GM12878 (cell line): ENCODE results near the gene WWC2. TPM values are rescaled to one million over a fixed set of nuclear protein-coding genes. Genes with fewer than 3 reads are reported as not detected.

ENCODE experiments used
- POLR2A ChIP-seq: IDR thresholded peaks from 2 replicates; pipeline ENCODE4 v1.6.1; 2011; ENCODE audit warnings: low read depth, mild to moderate bottlenecking, low read length
- polyA plus RNA-seq, 11 experiments: library from polyadenylated mRNA; depleted of rRNA in 4 of 11; unstranded in 6 of 11; stranded (reverse) in 5 of 11; fragments of >200 nt; fragmentation: Nextera tagmentation in 4 of 11; fragmentation: Illumina TruSeq in 1 of 11; extraction: Ambion mirVana in 4 of 11; extraction: Trizol in 1 of 11; gene quantifications; 1 replicate in 1 of 11; 2 replicates in 10 of 11; pipeline versions ENCODE4 v1.2.1 to v1.2.3, GENCODE V29; 2011 to 2016; ENCODE audit warnings: inconsistent platforms in 2 of 11, missing spikeins in 2 of 11, low read depth in 1 of 11
- total RNA-seq, 4 experiments: library from RNA; depleted of rRNA in 3 of 4; stranded (reverse); fragments of >200 nt in 3 of 4; fragmentation: Illumina TruSeq in 1 of 4; extraction: Trizol in 1 of 4; gene quantifications; 2 replicates each; pipeline versions ENCODE4 v1.2.1 to v1.2.3, GENCODE V29; 2013 to 2021
- TF ChIP-seq, protein P1 (sequence below): fragments of 450-650 bp; formaldehyde crosslinking; IDR thresholded peaks from 2 replicates; pipeline ENCODE4 v1.5.0; 2022; ENCODE audit warnings: mild to moderate bottlenecking, missing genetic modification characterization
- TF ChIP-seq, protein P2 (sequence below): IDR thresholded peaks from 2 replicates; pipeline ENCODE4 v1.6.1; 2012; ENCODE audit warnings: low read depth, low read length, improper control_type of control experiment
- TF ChIP-seq, protein P3 (sequence below): fragments of 450-650 bp; IDR thresholded peaks from 2 replicates; pipeline ENCODE4 v1.6.1; 2017; ENCODE audit warnings: mild to moderate bottlenecking, moderate library complexity
- TF ChIP-seq, protein P4 (sequence below): fragments of 450-650 bp; IDR thresholded peaks from 2 replicates; pipeline ENCODE4 v1.6.1; 2018; ENCODE audit warnings: mild to moderate bottlenecking, low read depth, moderate library complexity; ENCODE audit not compliant: partially characterized antibody

The WWC2 gene
- total and polyA plus RNA-seq, 10 of the 15 experiments (the other 5 are each of a cell fraction or from before 2014, with no cell fraction given), result 0.02 to 0.72 (median 0.06) TPM; not detected in 3

DNA sequence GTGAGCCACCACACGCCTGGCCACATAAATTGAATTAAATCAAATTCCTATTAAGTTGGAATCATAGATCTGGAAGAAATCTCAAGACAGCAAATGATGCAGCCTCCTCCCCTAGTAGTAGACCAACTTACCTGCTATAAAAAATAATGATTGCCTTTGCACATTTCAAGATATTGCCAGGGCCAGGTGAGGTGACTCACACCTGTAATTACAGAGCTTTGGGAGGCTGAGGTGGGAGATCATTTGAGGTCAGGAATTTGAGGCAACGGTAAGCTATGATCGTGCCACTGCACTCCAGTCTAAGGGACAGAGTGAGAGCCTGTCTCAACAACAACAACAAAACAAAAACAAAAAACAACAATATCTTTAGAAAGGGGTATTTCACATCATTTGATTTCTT is 17.0 kb upstream of the WWC2 start (continued):
- TF ChIP-seq, protein P1, sequence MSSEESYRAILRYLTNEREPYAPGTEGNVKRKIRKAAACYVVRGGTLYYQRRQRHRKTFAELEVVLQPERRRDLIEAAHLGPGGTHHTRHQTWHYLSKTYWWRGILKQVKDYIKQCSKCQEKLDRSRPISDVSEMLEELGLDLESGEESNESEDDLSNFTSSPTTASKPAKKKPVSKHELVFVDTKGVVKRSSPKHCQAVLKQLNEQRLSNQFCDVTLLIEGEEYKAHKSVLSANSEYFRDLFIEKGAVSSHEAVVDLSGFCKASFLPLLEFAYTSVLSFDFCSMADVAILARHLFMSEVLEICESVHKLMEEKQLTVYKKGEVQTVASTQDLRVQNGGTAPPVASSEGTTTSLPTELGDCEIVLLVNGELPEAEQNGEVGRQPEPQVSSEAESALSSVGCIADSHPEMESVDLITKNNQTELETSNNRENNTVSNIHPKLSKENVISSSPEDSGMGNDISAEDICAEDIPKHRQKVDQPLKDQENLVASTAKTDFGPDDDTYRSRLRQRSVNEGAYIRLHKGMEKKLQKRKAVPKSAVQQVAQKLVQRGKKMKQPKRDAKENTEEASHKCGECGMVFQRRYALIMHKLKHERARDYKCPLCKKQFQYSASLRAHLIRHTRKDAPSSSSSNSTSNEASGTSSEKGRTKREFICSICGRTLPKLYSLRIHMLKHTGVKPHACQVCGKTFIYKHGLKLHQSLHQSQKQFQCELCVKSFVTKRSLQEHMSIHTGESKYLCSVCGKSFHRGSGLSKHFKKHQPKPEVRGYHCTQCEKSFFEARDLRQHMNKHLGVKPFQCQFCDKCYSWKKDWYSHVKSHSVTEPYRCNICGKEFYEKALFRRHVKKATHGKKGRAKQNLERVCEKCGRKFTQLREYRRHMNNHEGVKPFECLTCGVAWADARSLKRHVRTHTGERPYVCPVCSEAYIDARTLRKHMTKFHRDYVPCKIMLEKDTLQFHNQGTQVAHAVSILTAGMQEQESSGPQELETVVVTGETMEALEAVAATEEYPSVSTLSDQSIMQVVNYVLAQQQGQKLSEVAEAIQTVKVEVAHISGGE (CRISPR knock-in tag), result no peak
- TF ChIP-seq, protein P2, sequence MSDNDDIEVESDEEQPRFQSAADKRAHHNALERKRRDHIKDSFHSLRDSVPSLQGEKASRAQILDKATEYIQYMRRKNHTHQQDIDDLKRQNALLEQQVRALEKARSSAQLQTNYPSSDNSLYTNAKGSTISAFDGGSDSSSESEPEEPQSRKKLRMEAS, result no peak
- TF ChIP-seq, protein P3, sequence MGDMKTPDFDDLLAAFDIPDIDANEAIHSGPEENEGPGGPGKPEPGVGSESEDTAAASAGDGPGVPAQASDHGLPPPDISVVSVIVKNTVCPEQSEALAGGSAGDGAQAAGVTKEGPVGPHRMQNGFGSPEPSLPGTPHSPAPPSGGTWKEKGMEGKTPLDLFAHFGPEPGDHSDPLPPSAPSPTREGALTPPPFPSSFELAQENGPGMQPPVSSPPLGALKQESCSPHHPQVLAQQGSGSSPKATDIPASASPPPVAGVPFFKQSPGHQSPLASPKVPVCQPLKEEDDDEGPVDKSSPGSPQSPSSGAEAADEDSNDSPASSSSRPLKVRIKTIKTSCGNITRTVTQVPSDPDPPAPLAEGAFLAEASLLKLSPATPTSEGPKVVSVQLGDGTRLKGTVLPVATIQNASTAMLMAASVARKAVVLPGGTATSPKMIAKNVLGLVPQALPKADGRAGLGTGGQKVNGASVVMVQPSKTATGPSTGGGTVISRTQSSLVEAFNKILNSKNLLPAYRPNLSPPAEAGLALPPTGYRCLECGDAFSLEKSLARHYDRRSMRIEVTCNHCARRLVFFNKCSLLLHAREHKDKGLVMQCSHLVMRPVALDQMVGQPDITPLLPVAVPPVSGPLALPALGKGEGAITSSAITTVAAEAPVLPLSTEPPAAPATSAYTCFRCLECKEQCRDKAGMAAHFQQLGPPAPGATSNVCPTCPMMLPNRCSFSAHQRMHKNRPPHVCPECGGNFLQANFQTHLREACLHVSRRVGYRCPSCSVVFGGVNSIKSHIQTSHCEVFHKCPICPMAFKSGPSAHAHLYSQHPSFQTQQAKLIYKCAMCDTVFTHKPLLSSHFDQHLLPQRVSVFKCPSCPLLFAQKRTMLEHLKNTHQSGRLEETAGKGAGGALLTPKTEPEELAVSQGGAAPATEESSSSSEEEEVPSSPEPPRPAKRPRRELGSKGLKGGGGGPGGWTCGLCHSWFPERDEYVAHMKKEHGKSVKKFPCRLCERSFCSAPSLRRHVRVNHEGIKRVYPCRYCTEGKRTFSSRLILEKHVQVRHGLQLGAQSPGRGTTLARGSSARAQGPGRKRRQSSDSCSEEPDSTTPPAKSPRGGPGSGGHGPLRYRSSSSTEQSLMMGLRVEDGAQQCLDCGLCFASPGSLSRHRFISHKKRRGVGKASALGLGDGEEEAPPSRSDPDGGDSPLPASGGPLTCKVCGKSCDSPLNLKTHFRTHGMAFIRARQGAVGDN, result no peak
- TF ChIP-seq, protein P4, sequence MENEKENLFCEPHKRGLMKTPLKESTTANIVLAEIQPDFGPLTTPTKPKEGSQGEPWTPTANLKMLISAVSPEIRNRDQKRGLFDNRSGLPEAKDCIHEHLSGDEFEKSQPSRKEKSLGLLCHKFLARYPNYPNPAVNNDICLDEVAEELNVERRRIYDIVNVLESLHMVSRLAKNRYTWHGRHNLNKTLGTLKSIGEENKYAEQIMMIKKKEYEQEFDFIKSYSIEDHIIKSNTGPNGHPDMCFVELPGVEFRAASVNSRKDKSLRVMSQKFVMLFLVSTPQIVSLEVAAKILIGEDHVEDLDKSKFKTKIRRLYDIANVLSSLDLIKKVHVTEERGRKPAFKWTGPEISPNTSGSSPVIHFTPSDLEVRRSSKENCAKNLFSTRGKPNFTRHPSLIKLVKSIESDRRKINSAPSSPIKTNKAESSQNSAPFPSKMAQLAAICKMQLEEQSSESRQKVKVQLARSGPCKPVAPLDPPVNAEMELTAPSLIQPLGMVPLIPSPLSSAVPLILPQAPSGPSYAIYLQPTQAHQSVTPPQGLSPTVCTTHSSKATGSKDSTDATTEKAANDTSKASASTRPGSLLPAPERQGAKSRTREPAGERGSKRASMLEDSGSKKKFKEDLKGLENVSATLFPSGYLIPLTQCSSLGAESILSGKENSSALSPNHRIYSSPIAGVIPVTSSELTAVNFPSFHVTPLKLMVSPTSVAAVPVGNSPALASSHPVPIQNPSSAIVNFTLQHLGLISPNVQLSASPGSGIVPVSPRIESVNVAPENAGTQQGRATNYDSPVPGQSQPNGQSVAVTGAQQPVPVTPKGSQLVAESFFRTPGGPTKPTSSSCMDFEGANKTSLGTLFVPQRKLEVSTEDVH, result no peak
- no peak for TF ChIP-seq POLR2A
